IMR-90 (cell line): ENCODE measurements around the gene PLCH1. TPM values are rescaled to one million over a fixed set of nuclear protein-coding genes. Genes with fewer than 3 reads are reported as not detected.

Experiments
- ATAC-seq: fragments of 200-7000 bp; cut with Tn5 transposase; 2 replicates; pipeline ENCODE4 v1.9.1; 2020; ENCODE audit warnings: low read depth, mild to moderate bottlenecking, moderate library complexity
- BruUV-seq: library from RNA; stranded (reverse); fragments of 400-500 nt; replicated peaks from 2 replicates; lab custom pipeline; 2021; lab: Mats Ljungman, UMichigan
- CTCF ChIA-PET: fragments of 300-600 bp; formaldehyde crosslinking; extraction: SDS; loops from one replicate; lab custom pipeline; 2021; ENCODE audit warnings: antibody characterized with exemption; lab: Yijun Ruan, JAX
- POLR2A ChIA-PET: fragments of 300-600 bp; sonication (Branson Sonifier 250); formaldehyde crosslinking; loops from one replicate; lab custom pipeline; 2022; ENCODE audit warnings: antibody characterized with exemption; ENCODE audit not compliant: unreplicated experiment; lab: Charles Lee
- DNase-seq: peaks from one replicate; pipeline ENCODE4 v3.0.0; 2013
- H2AFZ ChIP-seq: replicated peaks from 2 replicates; pipeline ENCODE3; 2013; ENCODE audit warnings: low read length, mild to moderate bottlenecking; ENCODE audit not compliant: poor library complexity
- H2AK5ac ChIP-seq: 2 replicates; pipeline ENCODE4 v1.6.1; 2013; ENCODE audit warnings: low read depth, low read length, inconsistent platforms
- H2AK9ac ChIP-seq: replicated peaks from 2 replicates; pipeline ENCODE3; 2013; ENCODE audit warnings: mild to moderate bottlenecking, low read depth, low read length, moderate library complexity; ENCODE audit not compliant: poor library complexity
- H2BK120ac ChIP-seq: 2 replicates; pipeline ENCODE4 v1.6.1; 2013; ENCODE audit warnings: low read depth, low read length, inconsistent platforms
- H2BK15ac ChIP-seq: 3 replicates; pipeline ENCODE4 v1.6.1; 2013; ENCODE audit warnings: low read depth, low read length, inconsistent platforms
- H2BK20ac ChIP-seq: 2 replicates; pipeline ENCODE4 v1.6.1; 2013; ENCODE audit warnings: low read depth, mild to moderate bottlenecking, inconsistent platforms, low read length, moderate library complexity
- H2BK5ac ChIP-seq: 2 replicates; pipeline ENCODE4 v1.6.1; 2013; ENCODE audit warnings: mild to moderate bottlenecking, low read depth, low read length, inconsistent platforms; ENCODE audit not compliant: poor library complexity, severe bottlenecking
- H3K14ac ChIP-seq: replicated peaks from 2 replicates; pipeline ENCODE4 v1.6.1; 2013; ENCODE audit warnings: low read depth, low read length, inconsistent platforms
- H3K18ac ChIP-seq: 2 replicates; pipeline ENCODE4 v1.6.1; 2013; ENCODE audit warnings: low read depth, low read length, control low read depth
- H3K23ac ChIP-seq: 2 replicates; pipeline ENCODE4 v1.6.1; 2013; ENCODE audit warnings: low read depth, low read length, inconsistent platforms
- H3K27ac ChIP-seq: 2 replicates; pipeline ENCODE4 v1.5.1; 2013; ENCODE audit warnings: mild to moderate bottlenecking, control low read depth, low read length; ENCODE audit not compliant: insufficient read depth
- H3K27me3 ChIP-seq: 2 replicates; pipeline ENCODE4 v1.6.1; 2013; ENCODE audit warnings: low read length; ENCODE audit not compliant: control insufficient read depth, insufficient read depth
- H3K36me3 ChIP-seq: 2 replicates; pipeline ENCODE4 v1.6.1; 2013; ENCODE audit warnings: low read length, mixed read lengths; ENCODE audit not compliant: control insufficient read depth, insufficient read depth
- H3K4ac ChIP-seq: 2 replicates; pipeline ENCODE4 v1.6.1; 2013; ENCODE audit warnings: low read depth, low read length, inconsistent platforms
- H3K4me1 ChIP-seq: 2 replicates; pipeline ENCODE4 v1.6.1; 2013; ENCODE audit warnings: low read length, mixed read lengths; ENCODE audit not compliant: control insufficient read depth, insufficient read depth
- H3K4me2 ChIP-seq: 2 replicates; pipeline ENCODE4 v1.6.1; 2013; ENCODE audit warnings: low read depth, mild to moderate bottlenecking, control low read depth, low read length, moderate library complexity
- H3K4me3 ChIP-seq: 2 replicates; pipeline ENCODE4 v1.5.1; 2013; ENCODE audit warnings: low read depth, mild to moderate bottlenecking, control low read depth, low read length, moderate library complexity; ENCODE audit not compliant: insufficient read depth
- H3K56ac ChIP-seq: 2 replicates; pipeline ENCODE4 v1.6.1; 2013; ENCODE audit warnings: low read length, inconsistent platforms; ENCODE audit not compliant: insufficient read depth; ENCODE audit errors: extremely low read depth
- H3K79me1 ChIP-seq, 2 experiments: 2 replicates each; pipeline ENCODE4 v1.6.1; 2013; ENCODE audit warnings: low read length in 2 of 2, inconsistent platforms in 1 of 2, low read depth in 1 of 2
- H3K9ac ChIP-seq: 2 replicates; pipeline ENCODE4 v1.6.1; 2013; ENCODE audit warnings: low read depth, low read length, control low read depth
- H3K9me1 ChIP-seq: 2 replicates; pipeline ENCODE4 v1.6.1; 2013; ENCODE audit warnings: low read length, inconsistent platforms; ENCODE audit not compliant: insufficient read depth
- H3K9me3 ChIP-seq: 2 replicates; pipeline ENCODE4 v1.6.1; 2013; ENCODE audit warnings: low read length; ENCODE audit not compliant: control insufficient read depth, insufficient read depth
- H4K20me1 ChIP-seq: 2 replicates; pipeline ENCODE4 v1.6.1; 2013; ENCODE audit warnings: low read length, inconsistent platforms; ENCODE audit not compliant: insufficient read depth
- H4K5ac ChIP-seq: 2 replicates; pipeline ENCODE4 v1.6.1; 2013; ENCODE audit warnings: mild to moderate bottlenecking, low read depth, low read length, control low read depth
- H4K8ac ChIP-seq, 2 experiments: 2 replicates each; pipeline ENCODE4 v1.6.1; 2013; ENCODE audit warnings: low read depth in 2 of 2, low read length in 2 of 2, control low read depth in 1 of 2, inconsistent platforms in 1 of 2
- H4K91ac ChIP-seq: 2 replicates; pipeline ENCODE4 v1.6.1; 2013; ENCODE audit warnings: low read depth, low read length, inconsistent platforms; ENCODE audit not compliant: insufficient read depth
- BHLHE40 ChIP-seq: fragments of 150-350 bp; IDR thresholded peaks from 2 replicates; pipeline ENCODE4 v1.6.1; 2016; ENCODE audit warnings: mild to moderate bottlenecking, low read depth, low read length
- CEBPB ChIP-seq: IDR thresholded peaks from 2 replicates; pipeline ENCODE4 v1.6.1; 2012; ENCODE audit warnings: low read depth, low read length, improper control_type of control experiment
- CHD1 ChIP-seq: IDR thresholded peaks from 2 replicates; pipeline ENCODE4 v1.6.1; 2012; ENCODE audit warnings: low read depth, low read length, improper control_type of control experiment
- FOS ChIP-seq: fragments of 150-350 bp; IDR thresholded peaks from 2 replicates; pipeline ENCODE4 v1.6.1; 2016; ENCODE audit warnings: low read depth, low read length
- MAFK ChIP-seq: IDR thresholded peaks from 2 replicates; pipeline ENCODE4 v1.6.1; 2012; ENCODE audit warnings: low read depth, low read length, improper control_type of control experiment
- MAZ ChIP-seq: IDR thresholded peaks from 2 replicates; pipeline ENCODE4 v1.6.1; 2012; ENCODE audit warnings: low read depth, mild to moderate bottlenecking, low read length, improper control_type of control experiment, moderate library complexity, borderline replicate concordance
- MXI1 ChIP-seq: IDR thresholded peaks from 2 replicates; pipeline ENCODE4 v1.6.1; 2012; ENCODE audit warnings: low read depth, mild to moderate bottlenecking, low read length, moderate library complexity, borderline replicate concordance
- NFE2L2 ChIP-seq: fragments of 150-350 bp; IDR thresholded peaks from 2 replicates; pipeline ENCODE4 v1.6.1; 2016; ENCODE audit warnings: low read depth, mild to moderate bottlenecking, low read length
- POLR2A ChIP-seq: IDR thresholded peaks from 2 replicates; pipeline ENCODE4 v1.6.1; 2012; ENCODE audit warnings: mild to moderate bottlenecking, low read depth, low read length
- RAD21 ChIP-seq: IDR thresholded peaks from 2 replicates; pipeline ENCODE4 v1.6.1; 2012; ENCODE audit warnings: low read length, improper control_type of control experiment
- RCOR1 ChIP-seq: IDR thresholded peaks from 2 replicates; pipeline ENCODE4 v1.6.1; 2012; ENCODE audit warnings: mild to moderate bottlenecking, low read length, improper control_type of control experiment; ENCODE audit not compliant: insufficient replicate concordance
- RFX5 ChIP-seq: IDR thresholded peaks from 2 replicates; pipeline ENCODE4 v1.8.0; 2012; ENCODE audit warnings: low read depth, mild to moderate bottlenecking, low read length, moderate library complexity
- SMC3 ChIP-seq: fragments of 150-350 bp; IDR thresholded peaks from 2 replicates; pipeline ENCODE4 v1.6.1; 2016; ENCODE audit warnings: low read depth, mild to moderate bottlenecking, antibody characterized with exemption, low read length, moderate library complexity
- dilution Hi-C: fragments of 300-500 bp; cut with HindIII; formaldehyde crosslinking; loops from one replicate; pipeline ENCODE4 v1.14.3; 2018; ENCODE audit warnings: low sequenced_read_pairs; ENCODE audit not compliant: unreplicated experiment
- in situ Hi-C: fragments of 300-500 bp; cut with MboI; formaldehyde crosslinking; loops from 3 replicates; pipeline ENCODE4 v1.14.3; 2019; ENCODE audit warnings: low sequenced_read_pairs, inconsistent platforms, mixed read lengths
- intact Hi-C: fragments of 100-400 bp; cut with micrococcal nuclease; formaldehyde crosslinking; loops from 2 replicates; pipeline ENCODE4 v1.10.0; 2022
- polyA plus RNA-seq, 3 experiments: library from polyadenylated mRNA; depleted of rRNA; stranded (reverse); fragments of >200 nt; gene quantifications; 2 replicates each; pipeline ENCODE4 v1.2.3, GENCODE V29; 2012; ENCODE audit warnings: low replicate concordance in 1 of 3
- total RNA-seq: library from RNA; depleted of rRNA; stranded (reverse); fragments of >200 nt; gene quantifications from 2 replicates; pipeline ENCODE4 v1.2.3, GENCODE V29; 2012
- TF ChIP-seq, protein P1 (sequence below): fragments of 150-350 bp; IDR thresholded peaks from 2 replicates; pipeline ENCODE4 v1.6.1; 2016; ENCODE audit warnings: low read depth, mild to moderate bottlenecking, low read length, moderate library complexity, borderline replicate concordance
- TF ChIP-seq, protein P2 (sequence below): fragments of 150-350 bp; IDR thresholded peaks from 2 replicates; pipeline ENCODE4 v1.6.1; 2017; ENCODE audit warnings: mild to moderate bottlenecking, antibody characterized with exemption, low read length, low read depth
- TF ChIP-seq, protein P3 (sequence below): conservative IDR thresholded peaks from 2 replicates; pipeline ENCODE4 v1.5.1; 2012; ENCODE audit warnings: mild to moderate bottlenecking, low read depth, low read length, improper control_type of control experiment

Gene PLCH1
- total and polyA plus RNA-seq, 2 of the 4 experiments (the other 2 are of a cell fraction) = not detected

DNA sequence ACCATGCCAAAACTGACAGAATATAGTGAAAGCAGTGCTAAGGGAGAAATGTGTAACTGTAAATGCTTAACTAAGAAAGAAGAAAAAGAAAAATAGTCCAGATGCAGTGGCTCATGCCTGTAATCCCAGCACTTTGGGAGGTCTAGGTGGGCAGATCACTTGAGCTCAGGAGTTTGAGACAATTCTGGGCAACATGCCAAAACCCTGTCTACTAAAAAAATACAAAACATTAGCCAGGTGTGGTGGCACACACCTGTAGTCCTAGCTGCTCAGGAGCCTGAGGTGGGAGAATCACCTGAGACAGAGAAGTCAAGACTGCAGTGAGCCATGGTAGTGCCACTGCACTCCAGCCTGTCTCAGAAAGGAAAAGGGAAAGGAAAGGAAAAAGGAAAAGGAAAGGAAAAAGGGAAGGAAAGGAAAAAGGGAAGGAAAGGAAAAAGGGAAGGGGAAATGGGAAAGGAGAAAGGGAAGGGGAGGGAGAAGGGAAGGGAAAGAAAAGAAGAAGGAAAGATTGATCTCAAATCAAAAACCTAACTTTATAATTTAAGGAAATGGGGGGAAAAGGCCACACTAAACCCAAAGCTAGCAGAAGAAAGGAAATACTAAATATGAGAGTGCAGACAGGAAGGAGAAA lies 40.9 kb upstream of the PLCH1 start:
- Histone ChIP-seq H2AK9ac (no peak overlapping the region), H2BK20ac (no peak overlapping the region), H4K20me1 (no peaks in the 10 kb centered on the region), H2BK5ac (no peak overlapping the region), H3K4ac (no peak overlapping the region), H3K27ac (no peak overlapping the region), H4K91ac (no peak overlapping the region), H3K56ac (no peak overlapping the region), H3K4me1 (no peaks in the 10 kb centered on the region), H3K9me1 (no peaks in the 10 kb centered on the region), H3K9ac (no peak overlapping the region), H2AFZ (no peak overlapping the region), H3K36me3 (no peaks in the 10 kb centered on the region), H2AK5ac (no peak overlapping the region), H3K9me3 (0 out of 2 replicates have a peak, but pooled peaks cover 2% of the 10 kb centered on the region), H4K5ac (no peak overlapping the region), H4K8ac (no peak overlapping the region), H2BK15ac (no peak overlapping the region), H3K18ac (no peak overlapping the region), H3K27me3 (no peaks in the 10 kb centered on the region), H3K4me3 (no peak overlapping the region), H3K23ac (no peak overlapping the region), H3K14ac (no peak overlapping the region), H3K4me2 (no peak overlapping the region), H2BK120ac (no peak overlapping the region), H3K79me1 (no peaks in the 10 kb centered on the region)
- ATAC-seq (no peak), DNase-seq (no peak)
- POLR2A ChIA-PET = interaction anchor here (0.6 kb wide), 1 partner anchor 30 kb away, joined by 3 read pairs; no protein-coding TSS in a partner anchor
- dilution Hi-C loops = no loop called here
- in situ Hi-C loops = no loop called here
- no TSS peak for BruUV-seq
- intact Hi-C loops = no loop called here
- CTCF ChIA-PET = interaction anchor here (0.6 to 1.0 kb wide), 2 partner anchors 20 to 155 kb away, joined by 6 to 8 read pairs; partner anchors contain the start of gene C3orf33
- TF ChIP-seq SMC3 (no peak), RCOR1 (no peak), CHD1 (no peak), MAZ (no peak), MXI1 (no peak), NFE2L2 (no peak), MAFK (no peak), RAD21 (no peak), FOS (no peak), RFX5 (no peak), POLR2A (no peak), CEBPB (no peak), BHLHE40 (no peak)
- TF ChIP-seq, protein P1, sequence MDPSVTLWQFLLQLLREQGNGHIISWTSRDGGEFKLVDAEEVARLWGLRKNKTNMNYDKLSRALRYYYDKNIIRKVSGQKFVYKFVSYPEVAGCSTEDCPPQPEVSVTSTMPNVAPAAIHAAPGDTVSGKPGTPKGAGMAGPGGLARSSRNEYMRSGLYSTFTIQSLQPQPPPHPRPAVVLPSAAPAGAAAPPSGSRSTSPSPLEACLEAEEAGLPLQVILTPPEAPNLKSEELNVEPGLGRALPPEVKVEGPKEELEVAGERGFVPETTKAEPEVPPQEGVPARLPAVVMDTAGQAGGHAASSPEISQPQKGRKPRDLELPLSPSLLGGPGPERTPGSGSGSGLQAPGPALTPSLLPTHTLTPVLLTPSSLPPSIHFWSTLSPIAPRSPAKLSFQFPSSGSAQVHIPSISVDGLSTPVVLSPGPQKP = no peak
- TF ChIP-seq, protein P2, sequence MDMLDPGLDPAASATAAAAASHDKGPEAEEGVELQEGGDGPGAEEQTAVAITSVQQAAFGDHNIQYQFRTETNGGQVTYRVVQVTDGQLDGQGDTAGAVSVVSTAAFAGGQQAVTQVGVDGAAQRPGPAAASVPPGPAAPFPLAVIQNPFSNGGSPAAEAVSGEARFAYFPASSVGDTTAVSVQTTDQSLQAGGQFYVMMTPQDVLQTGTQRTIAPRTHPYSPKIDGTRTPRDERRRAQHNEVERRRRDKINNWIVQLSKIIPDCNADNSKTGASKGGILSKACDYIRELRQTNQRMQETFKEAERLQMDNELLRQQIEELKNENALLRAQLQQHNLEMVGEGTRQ = no peak
- TF ChIP-seq, protein P3, sequence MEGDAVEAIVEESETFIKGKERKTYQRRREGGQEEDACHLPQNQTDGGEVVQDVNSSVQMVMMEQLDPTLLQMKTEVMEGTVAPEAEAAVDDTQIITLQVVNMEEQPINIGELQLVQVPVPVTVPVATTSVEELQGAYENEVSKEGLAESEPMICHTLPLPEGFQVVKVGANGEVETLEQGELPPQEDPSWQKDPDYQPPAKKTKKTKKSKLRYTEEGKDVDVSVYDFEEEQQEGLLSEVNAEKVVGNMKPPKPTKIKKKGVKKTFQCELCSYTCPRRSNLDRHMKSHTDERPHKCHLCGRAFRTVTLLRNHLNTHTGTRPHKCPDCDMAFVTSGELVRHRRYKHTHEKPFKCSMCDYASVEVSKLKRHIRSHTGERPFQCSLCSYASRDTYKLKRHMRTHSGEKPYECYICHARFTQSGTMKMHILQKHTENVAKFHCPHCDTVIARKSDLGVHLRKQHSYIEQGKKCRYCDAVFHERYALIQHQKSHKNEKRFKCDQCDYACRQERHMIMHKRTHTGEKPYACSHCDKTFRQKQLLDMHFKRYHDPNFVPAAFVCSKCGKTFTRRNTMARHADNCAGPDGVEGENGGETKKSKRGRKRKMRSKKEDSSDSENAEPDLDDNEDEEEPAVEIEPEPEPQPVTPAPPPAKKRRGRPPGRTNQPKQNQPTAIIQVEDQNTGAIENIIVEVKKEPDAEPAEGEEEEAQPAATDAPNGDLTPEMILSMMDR = no peak
